ENCODE results near the gene CACHD1. TPM values are rescaled to one million over a fixed set of nuclear protein-coding genes. Genes with fewer than 3 reads are reported as not detected.

CACHD1 gene
- total and polyA plus RNA-seq, 2 donors (not counting 1 experiment from before 2014, with no cell fraction given), result 2.9 to 5.4 TPM

DNA sequence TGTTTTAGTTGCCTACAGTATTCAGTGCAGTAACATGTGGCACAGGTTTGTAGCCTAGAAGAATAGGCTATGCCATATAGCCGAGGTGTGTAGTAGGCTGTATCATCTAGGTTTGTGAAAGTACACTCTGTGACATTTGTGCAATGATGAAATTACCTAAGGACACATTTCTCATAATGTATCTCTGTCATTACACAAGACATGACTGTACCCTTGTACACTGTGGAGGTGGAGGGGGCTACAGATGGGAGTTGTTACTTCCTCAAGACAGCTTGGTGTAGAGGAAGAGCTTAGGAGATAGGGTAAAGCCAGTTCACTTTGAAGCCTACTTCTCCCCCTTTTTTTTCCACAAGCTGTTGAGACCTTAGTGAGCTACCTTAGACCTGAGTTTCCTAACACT, 215.3 kb downstream of the CACHD1 start:
- Histone ChIP-seq H3K36me3 (ENCODE audit: control insufficient read depth, insufficient read depth, low read length) (peaks cover 1% of the 10 kb centered on the region), H2AFZ (ENCODE audit: low read length) (no peak overlapping the region), H3K4me1 (ENCODE audit: control insufficient read depth, extremely low read depth, insufficient read depth, low read length) (peaks cover 4% of the 10 kb centered on the region), H3K9me3 (ENCODE audit: control insufficient read depth, insufficient read depth, low read depth, low read length) (no peaks in the 10 kb centered on the region), H3K27me3 (ENCODE audit: control insufficient read depth, insufficient read depth, low read length) (no peaks in the 10 kb centered on the region), H3K4me2 (ENCODE audit: extremely low read depth, insufficient read depth, low read length) (no peak overlapping the region), H3K9ac (ENCODE audit: insufficient read depth, low read length) (no peak overlapping the region), H4K20me1 (ENCODE audit: control insufficient read depth, extremely low read depth, insufficient read depth, low read length) (no peaks in the 10 kb centered on the region), H3K4me3 (replicated peaks in 1 of 4; ENCODE audit: control extremely low read depth in 1 of 4, insufficient read depth in 1 of 4, low read depth in 3 of 4, low read length in 4 of 4) (no peak overlapping the region), H3K79me2 (ENCODE audit: control insufficient read depth, insufficient read depth, low read length) (no peaks in the 10 kb centered on the region), H3K27ac (ENCODE audit: insufficient read depth, low read length) (no peak overlapping the region)
- no peak for DNase-seq (ENCODE audit: low read depth in 2 of 2)
- TF ChIP-seq EZH2 (IDR thresholded peaks at IDR 0.05; ENCODE audit: low read length, missing control alignments), result no peak
- TF ChIP-seq, protein P1, sequence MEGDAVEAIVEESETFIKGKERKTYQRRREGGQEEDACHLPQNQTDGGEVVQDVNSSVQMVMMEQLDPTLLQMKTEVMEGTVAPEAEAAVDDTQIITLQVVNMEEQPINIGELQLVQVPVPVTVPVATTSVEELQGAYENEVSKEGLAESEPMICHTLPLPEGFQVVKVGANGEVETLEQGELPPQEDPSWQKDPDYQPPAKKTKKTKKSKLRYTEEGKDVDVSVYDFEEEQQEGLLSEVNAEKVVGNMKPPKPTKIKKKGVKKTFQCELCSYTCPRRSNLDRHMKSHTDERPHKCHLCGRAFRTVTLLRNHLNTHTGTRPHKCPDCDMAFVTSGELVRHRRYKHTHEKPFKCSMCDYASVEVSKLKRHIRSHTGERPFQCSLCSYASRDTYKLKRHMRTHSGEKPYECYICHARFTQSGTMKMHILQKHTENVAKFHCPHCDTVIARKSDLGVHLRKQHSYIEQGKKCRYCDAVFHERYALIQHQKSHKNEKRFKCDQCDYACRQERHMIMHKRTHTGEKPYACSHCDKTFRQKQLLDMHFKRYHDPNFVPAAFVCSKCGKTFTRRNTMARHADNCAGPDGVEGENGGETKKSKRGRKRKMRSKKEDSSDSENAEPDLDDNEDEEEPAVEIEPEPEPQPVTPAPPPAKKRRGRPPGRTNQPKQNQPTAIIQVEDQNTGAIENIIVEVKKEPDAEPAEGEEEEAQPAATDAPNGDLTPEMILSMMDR (conservative IDR thresholded peaks at IDR 0.05 in 1 of 2, IDR thresholded peaks at IDR 0.05 in 1 of 2; ENCODE audit: low read depth in 1 of 2, low read length in 2 of 2), result no peak

DNA sequence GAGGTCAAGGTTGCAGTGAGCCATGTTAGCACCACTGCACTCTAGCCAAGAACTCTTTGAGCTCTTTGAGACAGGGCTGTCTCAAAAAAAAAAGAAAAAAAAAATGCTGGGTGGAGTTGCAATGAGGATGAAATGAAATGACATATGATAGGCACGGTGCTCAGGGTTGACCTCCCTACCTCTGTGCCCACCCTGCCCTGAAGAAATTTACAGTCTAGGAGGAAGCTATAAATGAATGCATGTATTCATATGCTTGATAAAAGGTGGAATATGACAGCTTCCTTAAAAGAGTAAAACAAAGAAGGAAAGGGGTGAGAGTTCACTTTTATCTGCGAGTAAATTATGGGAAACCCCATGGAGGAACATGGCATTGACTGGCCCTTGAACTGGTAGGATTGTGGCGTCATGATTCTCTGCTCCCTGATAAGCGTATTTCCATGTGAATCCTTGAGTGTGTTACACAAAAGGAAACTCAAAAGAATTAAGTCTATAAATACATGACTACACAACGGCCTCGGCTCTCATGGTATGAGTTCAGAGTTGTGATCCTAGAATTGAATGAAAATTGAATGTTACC, 215.9 kb downstream of the CACHD1 start:
- no peaks in the 10 kb centered on the region for H3K79me2 ChIP-seq (ENCODE audit: control insufficient read depth, insufficient read depth, low read length)
- peaks cover 1% of the 10 kb centered on the region for H3K36me3 ChIP-seq (ENCODE audit: control insufficient read depth, insufficient read depth, low read length)
- H3K4me3 ChIP-seq (replicated peaks in 1 of 4; ENCODE audit: control extremely low read depth in 1 of 4, insufficient read depth in 1 of 4, low read depth in 3 of 4, low read length in 4 of 4), result no peak overlapping the region
- H3K4me2 ChIP-seq (ENCODE audit: extremely low read depth, insufficient read depth, low read length), result no peak overlapping the region
- no peaks in the 10 kb centered on the region for H3K9me3 ChIP-seq (ENCODE audit: control insufficient read depth, insufficient read depth, low read depth, low read length)
- H3K27me3 ChIP-seq (ENCODE audit: control insufficient read depth, insufficient read depth, low read length), result no peaks in the 10 kb centered on the region
- H4K20me1 ChIP-seq (ENCODE audit: control insufficient read depth, extremely low read depth, insufficient read depth, low read length), result no peaks in the 10 kb centered on the region
- H2AFZ ChIP-seq (ENCODE audit: low read length), result no peak overlapping the region
- H3K4me1 ChIP-seq (ENCODE audit: control insufficient read depth, extremely low read depth, insufficient read depth, low read length), result peaks cover 4% of the 10 kb centered on the region
- TF ChIP-seq EZH2 (IDR thresholded peaks at IDR 0.05; ENCODE audit: low read length, missing control alignments), result no peak
- TF ChIP-seq, protein P1 (conservative IDR thresholded peaks at IDR 0.05 in 1 of 2, IDR thresholded peaks at IDR 0.05 in 1 of 2; ENCODE audit: low read depth in 1 of 2, low read length in 2 of 2), result no peak
- DNase-seq (ENCODE audit: low read depth in 2 of 2), result no peak
- no peak overlapping the region for H3K27ac ChIP-seq (ENCODE audit: insufficient read depth, low read length)
- no peak overlapping the region for H3K9ac ChIP-seq (ENCODE audit: insufficient read depth, low read length)

DNA sequence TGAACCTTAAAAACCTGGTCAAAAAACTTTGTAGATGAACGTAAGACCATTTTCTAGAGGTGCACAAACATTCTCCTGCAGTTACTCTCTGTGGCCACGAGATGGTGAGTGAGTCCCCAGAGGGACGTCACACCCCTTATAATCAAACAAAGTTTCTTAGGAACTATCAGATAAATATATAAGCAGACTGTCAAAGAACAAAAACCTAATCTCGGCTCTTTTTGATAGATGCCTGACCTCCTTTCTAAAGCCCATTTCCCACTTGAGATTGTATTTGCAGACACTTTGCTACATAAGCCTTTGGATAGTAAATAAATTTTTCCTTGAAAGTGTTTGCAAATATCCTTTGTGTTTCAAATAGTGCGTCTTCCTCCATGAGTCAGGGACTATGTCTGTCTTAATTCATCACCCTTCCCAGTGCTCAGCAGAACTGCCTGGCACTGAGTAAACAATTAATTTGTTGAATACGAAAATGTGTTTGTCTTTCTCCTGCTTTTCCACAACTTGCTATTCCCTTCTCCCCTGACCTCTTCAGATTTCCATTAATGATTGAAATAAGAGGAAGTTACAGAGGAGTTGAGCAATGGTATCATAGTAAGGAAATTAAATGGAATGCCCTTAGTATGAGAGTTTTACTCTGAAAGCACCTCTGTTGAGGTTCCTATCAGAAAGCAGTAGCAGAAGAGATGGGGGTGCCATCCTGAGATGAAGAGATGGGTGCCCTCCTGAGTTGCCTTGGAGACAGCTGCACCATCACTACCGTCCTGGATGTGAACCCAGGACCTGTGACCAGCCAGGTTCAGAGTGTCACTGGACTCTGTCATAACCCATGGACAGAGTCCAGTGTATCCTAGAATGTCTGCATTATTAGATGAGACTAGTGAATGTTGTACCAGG, 217.1 kb downstream of the CACHD1 start:
- Histone ChIP-seq H3K27me3 (ENCODE audit: control insufficient read depth, insufficient read depth, low read length) (no peaks in the 10 kb centered on the region), H3K79me2 (ENCODE audit: control insufficient read depth, insufficient read depth, low read length) (no peaks in the 10 kb centered on the region), H3K9me3 (ENCODE audit: control insufficient read depth, insufficient read depth, low read depth, low read length) (no peaks in the 10 kb centered on the region), H4K20me1 (ENCODE audit: control insufficient read depth, extremely low read depth, insufficient read depth, low read length) (no peaks in the 10 kb centered on the region), H3K9ac (ENCODE audit: insufficient read depth, low read length) (no peak overlapping the region), H3K4me2 (ENCODE audit: extremely low read depth, insufficient read depth, low read length) (no peak overlapping the region), H3K27ac (ENCODE audit: insufficient read depth, low read length) (no peak overlapping the region), H3K4me3 (replicated peaks in 1 of 4; ENCODE audit: control extremely low read depth in 1 of 4, insufficient read depth in 1 of 4, low read depth in 3 of 4, low read length in 4 of 4) (no peak overlapping the region), H3K36me3 (ENCODE audit: control insufficient read depth, insufficient read depth, low read length) (peaks cover 1% of the 10 kb centered on the region), H3K4me1 (ENCODE audit: control insufficient read depth, extremely low read depth, insufficient read depth, low read length) (peaks cover 8% of the 10 kb centered on the region), H2AFZ (ENCODE audit: low read length) (no peak overlapping the region)
- no peak for TF ChIP-seq EZH2 (IDR thresholded peaks at IDR 0.05; ENCODE audit: low read length, missing control alignments)
- TF ChIP-seq, protein P1 (conservative IDR thresholded peaks at IDR 0.05 in 1 of 2, IDR thresholded peaks at IDR 0.05 in 1 of 2; ENCODE audit: low read depth in 1 of 2, low read length in 2 of 2), result peak; percentile 92 to 98
- peak; percentile 49 to 69 for DNase-seq (ENCODE audit: low read depth in 2 of 2)
